ENCODE measurements around the gene SERINC4. TPM values are rescaled to one million over a fixed set of nuclear protein-coding genes. Genes with fewer than 3 reads are reported as not detected.
A peak's percentile ranks its signal among the peaks of the same experiment; 100 is the strongest.
"Not testable (repeated sequence)": the region's sequence is repeated elsewhere in the genome, so short reads cannot be mapped to it uniquely, and the experiment has no call there.

Gene SERINC4
- total and polyA plus RNA-seq, 3 experiments from 2014 or later, result 0.20 to 2.2 (median 0.26) TPM

DNA sequence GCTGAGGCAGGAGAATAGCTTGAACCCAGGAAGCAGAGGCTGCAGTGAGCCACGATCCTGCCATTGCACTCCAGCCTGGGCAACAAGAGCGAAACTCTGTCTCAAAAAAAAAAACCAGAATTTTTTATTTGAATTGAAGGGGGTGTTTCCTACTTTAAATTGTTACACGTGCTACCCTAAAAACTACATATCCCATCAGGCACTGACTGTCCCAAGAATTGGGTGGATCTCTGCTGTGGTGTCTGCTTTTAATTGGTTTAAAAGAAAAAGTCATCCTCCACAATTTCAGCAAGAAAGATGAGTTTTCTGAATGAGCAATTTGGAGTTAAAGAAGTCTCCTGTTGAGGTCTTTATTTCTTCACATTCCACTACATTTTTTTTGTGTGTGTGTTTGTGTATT is 51.6 kb downstream of the SERINC4 start:
- Mint-ChIP-seq H3K27ac (peak overlapping the region; percentile 69 to 99 (median 94)), H3K36me3 (peaks cover 0 to 34% (median 2%) of the 10 kb centered on the region in 3 donors), H3K4me3 (peak overlapping the region; percentile 85 to 97 (median 96)), H3K9me3 (no peaks in the 10 kb centered on the region), H3K27me3 (no peaks in the 10 kb centered on the region), H3K4me1 (peaks cover 48 to 67% (median 56%) of the 10 kb centered on the region in 3 donors)
- H3K9me3 ChIP-seq (ENCODE audit: low read length), result no peaks in the 10 kb centered on the region
- H3K36me3 ChIP-seq (ENCODE audit: insufficient read depth, low read length), result peaks cover 14% of the 10 kb centered on the region
- ChIA-PET CTCF (interaction anchor here (1.5 kb wide), 1 partner anchor 22 kb away, joined by 5 read pairs; no protein-coding TSS in a partner anchor), POLR2A (no interaction called here)
- no peaks in the 10 kb centered on the region for H3K27me3 ChIP-seq (ENCODE audit: insufficient read depth, low read length, poor library complexity, severe bottlenecking)
- peak in 2 of 5 donors; percentile 40 to 54 for DNase-seq
- H3K4me3 ChIP-seq (ENCODE audit: low read length), result no peak overlapping the region
- H3K4me1 ChIP-seq (ENCODE audit: insufficient read depth, low read length), result peaks cover 51% of the 10 kb centered on the region
- no peak overlapping the region for H3K27ac ChIP-seq (ENCODE audit: low read depth, low read length)

DNA sequence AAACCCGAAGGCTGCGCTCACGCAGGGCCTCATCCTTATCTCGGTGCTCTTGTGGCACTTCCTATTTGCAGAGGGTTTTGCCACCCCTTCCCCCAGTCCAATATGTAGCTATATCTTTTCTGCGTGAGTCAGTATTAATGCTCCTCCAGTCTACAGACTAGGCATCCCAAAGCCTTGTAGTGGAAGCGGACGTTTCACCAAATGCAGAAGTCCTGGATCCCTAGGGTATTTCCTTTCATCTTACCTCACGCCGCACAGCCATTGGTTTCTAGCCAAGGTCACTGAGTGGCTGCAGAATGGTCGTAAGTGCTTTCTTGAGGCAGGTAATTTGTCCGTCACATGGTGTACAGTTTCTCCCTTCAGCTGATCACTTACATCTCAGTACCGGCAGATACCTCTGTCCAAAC is 53.1 kb downstream of the SERINC4 start:
- not testable (repeated sequence) for H3K9me3 ChIP-seq (ENCODE audit: low read length); H3K27me3 Mint-ChIP-seq; H3K9me3 Mint-ChIP-seq; H3K27me3 ChIP-seq (ENCODE audit: insufficient read depth, low read length, poor library complexity, severe bottlenecking); H3K36me3 ChIP-seq (ENCODE audit: insufficient read depth, low read length)
- DNase-seq, result peak in 1 of 5 donors; percentile 7
- H3K4me1 ChIP-seq (ENCODE audit: insufficient read depth, low read length), result peaks cover 36% of the 10 kb centered on the region
- Mint-ChIP-seq H3K36me3 (peaks cover 0 to 20% (median 2%) of the 10 kb centered on the region in 3 donors), H3K4me3 (peak overlapping the region; percentile 92 to 98 (median 97)), H3K27ac (peak overlapping the region; percentile 94 to 99 (median 98)), H3K4me1 (peaks cover 37 to 52% (median 48%) of the 10 kb centered on the region in 3 donors)
- ChIA-PET POLR2A (interaction anchor here (0.9 to 1.5 kb wide), 2 partner anchors 30 kb away, joined by 3 to 6 read pairs; partner anchors contain the start of gene ELL3), CTCF (interaction anchor here (1.9 kb wide), 1 partner anchor 30 kb away, joined by 5 read pairs; the partner anchor contains the start of gene ELL3)
- H3K4me3 ChIP-seq (ENCODE audit: low read length), result peak overlapping the region; percentile 97
- H3K27ac ChIP-seq (ENCODE audit: low read depth, low read length), result peak overlapping the region; percentile 87

DNA sequence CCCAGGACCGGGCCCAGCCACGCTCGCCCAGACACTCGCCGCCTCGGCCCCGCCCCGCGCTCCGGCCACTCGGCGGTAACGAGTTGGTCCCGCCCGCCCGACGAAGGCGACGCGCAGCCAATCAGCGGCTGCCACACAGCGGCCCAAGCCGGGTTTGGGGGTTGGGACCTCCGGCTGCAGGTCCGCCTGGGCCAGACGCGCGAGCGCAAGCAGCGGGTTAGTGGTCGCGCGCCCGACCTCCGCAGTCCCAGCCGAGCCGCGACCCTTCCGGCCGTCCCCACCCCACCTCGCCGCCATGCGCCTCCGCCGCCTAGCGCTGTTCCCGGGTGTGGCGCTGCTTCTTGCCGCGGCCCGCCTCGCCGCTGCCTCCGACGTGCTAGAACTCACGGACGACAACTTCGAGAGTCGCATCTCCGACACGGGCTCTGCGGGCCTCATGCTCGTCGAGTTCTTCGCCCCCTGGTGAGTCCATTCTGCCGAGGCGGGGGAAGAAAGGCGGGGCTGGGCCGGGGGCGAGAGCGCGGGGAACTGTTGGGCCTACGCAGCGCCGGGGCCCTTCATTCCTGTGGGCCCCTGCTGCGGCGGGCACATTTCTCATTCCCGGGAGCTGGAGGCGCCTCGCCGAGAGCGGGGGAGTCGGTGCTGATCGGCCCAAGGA is 53.6 kb downstream of the SERINC4 start, which contains the start of gene PDIA3:
PDIA3 (plus strand) TSS at position 194 of the 658 bp plus-strand sequence; CDS start at position 296, 102 bp downstream.
- H3K27me3 ChIP-seq (ENCODE audit: insufficient read depth, low read length, poor library complexity, severe bottlenecking); H3K36me3 ChIP-seq (ENCODE audit: insufficient read depth, low read length); H3K9me3 ChIP-seq (ENCODE audit: low read length); H3K27me3 Mint-ChIP-seq; H3K9me3 Mint-ChIP-seq: not testable (repeated sequence)
- H3K4me3 ChIP-seq (ENCODE audit: low read length), result peak within 1 kb of the TSS; percentile 97
- peaks cover 31% of the 10 kb centered on the region for H3K4me1 ChIP-seq (ENCODE audit: insufficient read depth, low read length)
- Mint-ChIP-seq H3K4me1 (peaks cover 31 to 47% (median 42%) of the 10 kb centered on the region in 3 donors), H3K27ac (peak within 1 kb of the TSS; percentile 94 to 99 (median 98)), H3K36me3 (peaks cover 0 to 17% (median 2%) of the 10 kb centered on the region in 3 donors), H3K4me3 (peak within 1 kb of the TSS; percentile 92 to 98 (median 97))
- DNase-seq, result peak; percentile 80 to 91 (median 87)
- H3K27ac ChIP-seq (ENCODE audit: low read depth, low read length), result peak within 1 kb of the TSS; percentile 87
- POLR2A ChIA-PET, result interaction anchor here (1.2 to 1.5 kb wide), 2 partner anchors 31 to 236 kb away, joined by 6 read pairs; partner anchors contain the start of gene ELL3
- CTCF ChIA-PET, result interaction anchor here (1.9 kb wide), 1 partner anchor 31 kb away, joined by 5 read pairs; the partner anchor contains the start of gene ELL3

Other genes with a start within 250 kb of the SERINC4 start
- gene PPIP5K1, start 210.0 kb downstream of the SERINC4 start, total RNA-seq, result 10 to 100 TPM; 26.9 to 35.6 TPM
- 7.1 TPM for gene PPIP5K1, start 210.0 kb downstream of the SERINC4 start, polyA plus RNA-seq
- gene CKMT1B, start 206.2 kb downstream of the SERINC4 start, total RNA-seq, result not detected
- not detected for gene CKMT1B, start 206.2 kb downstream of the SERINC4 start, polyA plus RNA-seq
- gene STRC, start 181.4 kb downstream of the SERINC4 start, total RNA-seq, result under 1 TPM; 0.27 to 0.63 TPM
- not detected for gene STRC, start 181.4 kb downstream of the SERINC4 start, polyA plus RNA-seq
- gene CATSPER2, start 151.4 kb downstream of the SERINC4 start, total RNA-seq, result 1 to 10 TPM in 1 of 2 experiments, under 1 TPM in 1; 0.77 to 1.1 TPM
- gene CATSPER2, start 151.4 kb downstream of the SERINC4 start, polyA plus RNA-seq, result 3.1 TPM
- not detected for gene CKMT1A, start 106.4 kb downstream of the SERINC4 start, total RNA-seq
- gene CKMT1A, start 106.4 kb downstream of the SERINC4 start, polyA plus RNA-seq, result not detected
- 100 to 1,000 TPM; 336 to 338 TPM for gene PDIA3, start 53.8 kb downstream of the SERINC4 start, total RNA-seq
- 383 TPM for gene PDIA3, start 53.8 kb downstream of the SERINC4 start, polyA plus RNA-seq
- gene ELL3, start 23.3 kb downstream of the SERINC4 start, total RNA-seq, result 1 to 10 TPM in 1 of 2 experiments, under 1 TPM in 1; 0.49 to 1.8 TPM
- 0.24 TPM for gene ELL3, start 23.3 kb downstream of the SERINC4 start, polyA plus RNA-seq
- 100 to 1,000 TPM; 624 to 632 TPM for gene SERF2, start 7.9 kb downstream of the SERINC4 start, total RNA-seq
- 1,932 TPM for gene SERF2, start 7.9 kb downstream of the SERINC4 start, polyA plus RNA-seq
- gene HYPK, start 379 bp upstream of the SERINC4 start, total RNA-seq, result 10 to 100 TPM; 28.5 to 32.7 TPM
- 11.9 TPM for gene HYPK, start 379 bp upstream of the SERINC4 start, polyA plus RNA-seq
- 10 to 100 TPM; 49.8 to 50.1 TPM for gene MFAP1, start 24.5 kb upstream of the SERINC4 start, total RNA-seq
- 16.8 TPM for gene MFAP1, start 24.5 kb upstream of the SERINC4 start, polyA plus RNA-seq
- 10 to 100 TPM; 71.4 to 75.6 TPM for gene WDR76, start 26.8 kb upstream of the SERINC4 start, total RNA-seq
- 7.5 TPM for gene WDR76, start 26.8 kb upstream of the SERINC4 start, polyA plus RNA-seq

Data from CD8-positive, alpha-beta memory T cell (primary cell).